Urinary bladder (tissue), 4 donors: Measurements from ENCODE around the gene LTK. TPM values are rescaled to one million over a fixed set of nuclear protein-coding genes. Genes with fewer than 3 reads are reported as not detected.

Experiments used
- DNase-seq: peaks from one replicate; pipeline ENCODE4 v3.0.0-alpha.2; 2015; ENCODE audit errors: extremely low spot score
- H3K27ac ChIP-seq: one replicate; pipeline ENCODE4 v1.5.1; 2013; ENCODE audit warnings: low read depth, mild to moderate bottlenecking, moderate library complexity
- H3K36me3 ChIP-seq: one replicate; pipeline ENCODE4 v1.6.1; 2013; ENCODE audit warnings: mild to moderate bottlenecking, moderate library complexity; ENCODE audit not compliant: insufficient read depth
- H3K4me1 ChIP-seq: one replicate; pipeline ENCODE4 v1.6.1; 2013; ENCODE audit warnings: mild to moderate bottlenecking, moderate library complexity; ENCODE audit not compliant: insufficient read depth
- H3K4me3 ChIP-seq: one replicate; pipeline ENCODE4 v1.5.1; 2013; ENCODE audit warnings: low read depth, low read length
- WGBS: extraction: QIAGEN DNeasy Blood & Tissue Kit; methylation state at CpG from one replicate; pipeline ENCODE4 v1.1.7; 2013; 5-methylcytosine and 5-hydroxymethylcytosine counted together
- polyA plus RNA-seq: library from polyadenylated mRNA; stranded (reverse); fragments of 200-250 nt; gene quantifications from one replicate; pipeline ENCODE4 v1.2.3, GENCODE V29; 2013
- total RNA-seq: library from RNA; depleted of rRNA; stranded (reverse); fragments of >200 nt; gene quantifications from one replicate; pipeline ENCODE4 v1.2.3, GENCODE V29; 2014
- donor health status: healthy with polysubstance abuse.
- donor health status: healthy.

Gene LTK
- total and polyA plus RNA-seq, 2 donors, result 0.43 to 0.48 TPM

- 80% methylated on average over 9 of the region's 9 CpGs for WGBS
- no peaks in the 10 kb centered on the region for H3K4me1 ChIP-seq
- DNase-seq, result no peak
- H3K27ac ChIP-seq, result no peak overlapping the region
- no peaks in the 10 kb centered on the region for H3K36me3 ChIP-seq
- no peak overlapping the region for H3K4me3 ChIP-seq
Observed at GRCh38 chr15:41550066-41550775, 36.6 kb upstream of the LTK start.

GRCh38 chr15:41546851-41547786, 33.5 kb upstream of the LTK start:
- H3K27ac ChIP-seq, result no peak overlapping the region
- no peaks in the 10 kb centered on the region for H3K4me1 ChIP-seq
- no peaks in the 10 kb centered on the region for H3K36me3 ChIP-seq
- no peak overlapping the region for H3K4me3 ChIP-seq
- WGBS, result 81% methylated on average over 13 of the region's 13 CpGs
- DNase-seq, result no peak

- no peaks in the 10 kb centered on the region for H3K36me3 ChIP-seq
- 89% methylated on average over 3 of the region's 3 CpGs for WGBS
- H3K27ac ChIP-seq, result no peak overlapping the region
- H3K4me3 ChIP-seq, result no peak overlapping the region
- H3K4me1 ChIP-seq, result no peaks in the 10 kb centered on the region
- DNase-seq, result no peak
Observed at GRCh38 chr15:41545218-41545617, 31.6 kb upstream of the LTK start.

GRCh38 chr15:41544650-41545015, 31.0 kb upstream of the LTK start:
- H3K4me1 ChIP-seq, result no peaks in the 10 kb centered on the region
- H3K4me3 ChIP-seq, result no peak overlapping the region
- H3K27ac ChIP-seq, result no peak overlapping the region
- no peak for DNase-seq
- no peaks in the 10 kb centered on the region for H3K36me3 ChIP-seq
- 79% methylated on average over 15 of the region's 15 CpGs for WGBS

- Histone ChIP-seq H3K4me1 (no peaks in the 10 kb centered on the region), H3K4me3 (peak overlapping the region; percentile 72), H3K36me3 (no peaks in the 10 kb centered on the region), H3K27ac (no peak overlapping the region)
- 5% methylated on average over 8 of the region's 8 CpGs for WGBS
- DNase-seq, result no peak
Observed at GRCh38 chr15:41543521-41543870, 29.9 kb upstream of the LTK start.

- H3K4me3 ChIP-seq, result no peak overlapping the region
- 92% methylated on average over 11 of the region's 11 CpGs for WGBS
- H3K36me3 ChIP-seq, result no peaks in the 10 kb centered on the region
- no peaks in the 10 kb centered on the region for H3K4me1 ChIP-seq
- H3K27ac ChIP-seq, result no peak overlapping the region
- no peak for DNase-seq
Observed at GRCh38 chr15:41536866-41537265, 23.2 kb upstream of the LTK start.

- no peak overlapping the region for H3K4me3 ChIP-seq
- peaks cover 2% of the 10 kb centered on the region for H3K36me3 ChIP-seq
- no peak for DNase-seq
- WGBS, result 100% methylated on average over 1 of the region's 1 CpG
- H3K4me1 ChIP-seq, result no peaks in the 10 kb centered on the region
- H3K27ac ChIP-seq, result no peak overlapping the region
Observed at GRCh38 chr15:41535544-41535943, 21.9 kb upstream of the LTK start.

GRCh38 chr15:41530363-41530956, 16.8 kb upstream of the LTK start:
- Histone ChIP-seq H3K36me3 (peaks cover 3% of the 10 kb centered on the region), H3K4me1 (no peaks in the 10 kb centered on the region), H3K27ac (no peak overlapping the region), H3K4me3 (no peak overlapping the region)
- DNase-seq, result no peak
- WGBS, result 87% methylated on average over 6 of the region's 6 CpGs

GRCh38 chr15:41523097-41523496, 9.5 kb upstream of the LTK start:
- peaks cover under 1% of the 10 kb centered on the region for H3K36me3 ChIP-seq
- no peak overlapping the region for H3K27ac ChIP-seq
- no peak overlapping the region for H3K4me3 ChIP-seq
- no peak for DNase-seq
- no peaks in the 10 kb centered on the region for H3K4me1 ChIP-seq
- 90% methylated on average over 5 of the region's 5 CpGs for WGBS

- DNase-seq, result no peak
- H3K4me1 ChIP-seq, result no peaks in the 10 kb centered on the region
- H3K4me3 ChIP-seq, result no peak overlapping the region
- H3K36me3 ChIP-seq, result no peaks in the 10 kb centered on the region
- no peak overlapping the region for H3K27ac ChIP-seq
- 82% methylated on average over 9 of the region's 9 CpGs for WGBS
Observed at GRCh38 chr15:41521614-41522013, 8.0 kb upstream of the LTK start.

GRCh38 chr15:41520636-41521035, 7.0 kb upstream of the LTK start:
- H3K27ac ChIP-seq, result no peak overlapping the region
- no peaks in the 10 kb centered on the region for H3K36me3 ChIP-seq
- WGBS, result 95% methylated on average over 17 of the region's 17 CpGs
- DNase-seq, result no peak
- no peak overlapping the region for H3K4me3 ChIP-seq
- H3K4me1 ChIP-seq, result no peaks in the 10 kb centered on the region

GRCh38 chr15:41517895-41518449, 4.3 kb upstream of the LTK start:
- DNase-seq, result no peak
- 95% methylated on average over 8 of the region's 8 CpGs for WGBS
- Histone ChIP-seq H3K36me3 (no peaks in the 10 kb centered on the region), H3K27ac (no peak overlapping the region), H3K4me1 (no peaks in the 10 kb centered on the region), H3K4me3 (no peak overlapping the region)

- WGBS, result 1% methylated on average over 40 of the region's 40 CpGs
- Histone ChIP-seq H3K4me1 (no peaks in the 10 kb centered on the region), H3K27ac (no peak overlapping the region), H3K4me3 (peak overlapping the region; percentile 25), H3K36me3 (no peaks in the 10 kb centered on the region)
- no peak for DNase-seq
Observed at GRCh38 chr15:41512940-41513505, 604 bp downstream of the LTK start.
